Loucy (cell line): Measurements from ENCODE around the gene ATP10A.

ENCODE experiments used
- CTCF ChIP-seq: fragments of 200-600 bp; sonication (generic); conservative IDR thresholded peaks from 2 replicates; pipeline ENCODE4 v1.5.1; 2014; ENCODE audit warnings: mild to moderate bottlenecking, antibody characterized with exemption, low read length
- EZH2phosphoT487 ChIP-seq: fragments of 200-600 bp; IDR thresholded peaks from 2 replicates; pipeline ENCODE4 v1.6.1; 2018; ENCODE audit warnings: antibody characterized with exemption, mild to moderate bottlenecking, moderate library complexity, borderline replicate concordance

GRCh38 chr15:25848325-25848724 lies 14.8 kb downstream of the ATP10A start:
- TF ChIP-seq CTCF (no peak), EZH2phosphoT487 (no peak)
